Mucosa of stomach (tissue), 1 donor: ENCODE measurements around the gene SLC6A9.
A peak's percentile ranks its signal among the peaks of the same experiment; 100 is the strongest.

Experiments used
- H3K27me3 ChIP-seq: one replicate; pipeline ENCODE4 v1.7.0; 2013; ENCODE audit warnings: mild to moderate bottlenecking, low read length; ENCODE audit not compliant: control insufficient read depth, insufficient read depth
- H3K36me3 ChIP-seq: one replicate; pipeline ENCODE4 v1.7.0; 2013; ENCODE audit warnings: low read length; ENCODE audit not compliant: control insufficient read depth, insufficient read depth
- H3K4me1 ChIP-seq: one replicate; pipeline ENCODE4 v1.7.0; 2013; ENCODE audit warnings: mild to moderate bottlenecking, low read length; ENCODE audit not compliant: control insufficient read depth, insufficient read depth
- H3K4me3 ChIP-seq: one replicate; pipeline ENCODE4 v1.7.0; 2013; ENCODE audit warnings: low read length
- H3K9ac ChIP-seq: one replicate; pipeline ENCODE4 v1.7.0; 2013; ENCODE audit warnings: mild to moderate bottlenecking, low read length, moderate library complexity
- H3K9me3 ChIP-seq: one replicate; pipeline ENCODE4 v1.7.0; 2013; ENCODE audit warnings: mild to moderate bottlenecking, low read length, moderate library complexity; ENCODE audit not compliant: control insufficient read depth
- donor health status: Pancreatic carcinoma.

The SLC6A9 gene

DNA sequence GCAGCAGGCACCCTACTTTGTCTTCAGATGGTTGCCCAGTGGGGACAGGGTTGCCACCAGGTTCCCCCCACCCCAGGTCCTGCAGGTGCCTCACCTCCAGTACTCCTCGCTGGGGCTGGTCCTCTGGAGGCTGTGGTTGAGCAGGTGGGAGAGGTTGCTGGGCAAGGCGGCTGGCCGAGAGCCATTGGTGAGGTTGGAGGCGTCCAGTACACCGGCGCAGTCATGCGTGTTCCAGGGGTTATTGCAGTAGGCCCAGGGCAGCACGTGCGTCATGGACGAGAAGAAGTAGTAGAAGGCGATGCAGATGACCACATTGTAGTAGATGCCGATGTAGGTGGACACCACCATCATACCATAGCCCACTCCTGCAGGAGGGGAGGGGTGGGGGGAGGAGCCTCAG is 23.0 kb downstream of the SLC6A9 start:
- Histone ChIP-seq H3K27me3 (no peaks in the 10 kb centered on the region), H3K4me1 (peaks cover 7% of the 10 kb centered on the region), H3K9ac (no peak overlapping the region), H3K4me3 (no peak overlapping the region), H3K9me3 (no peaks in the 10 kb centered on the region), H3K36me3 (no peaks in the 10 kb centered on the region)

DNA sequence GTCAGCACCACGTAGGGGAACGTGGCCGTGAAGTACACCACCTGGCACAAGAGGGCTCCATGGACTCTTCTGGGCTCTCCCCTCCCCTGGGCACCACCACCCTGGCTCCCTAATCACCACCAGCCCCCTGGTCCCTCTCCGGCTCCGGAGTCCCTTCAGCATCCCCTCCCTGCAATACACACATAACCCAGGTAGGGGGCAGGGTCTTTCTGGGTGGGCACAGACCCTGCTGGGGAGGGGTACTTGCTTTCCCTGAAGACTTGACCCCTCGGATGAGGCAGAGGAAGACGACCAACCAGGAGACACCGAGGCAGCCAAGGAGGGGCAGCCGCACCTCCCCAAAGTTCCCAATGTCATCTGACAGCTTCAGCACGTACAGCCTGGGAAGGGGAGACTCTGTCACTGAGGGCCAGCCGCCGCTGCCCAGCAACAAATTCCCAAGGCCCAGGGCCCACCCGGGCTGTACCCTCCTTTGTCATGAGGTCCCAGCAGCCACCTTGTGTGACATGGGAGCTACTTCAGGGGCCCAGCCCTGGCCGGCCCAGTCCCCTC is 28.6 kb downstream of the SLC6A9 start:
- Histone ChIP-seq H3K9ac (no peak overlapping the region), H3K4me1 (peaks cover 12% of the 10 kb centered on the region), H3K4me3 (no peak overlapping the region), H3K36me3 (no peaks in the 10 kb centered on the region), H3K27me3 (no peaks in the 10 kb centered on the region), H3K9me3 (no peaks in the 10 kb centered on the region)

GRCh38 chr1:44002165-44002564 is 29.1 kb downstream of the SLC6A9 start:
- Histone ChIP-seq H3K4me3 (no peak overlapping the region), H3K9ac (no peak overlapping the region), H3K9me3 (no peaks in the 10 kb centered on the region), H3K36me3 (no peaks in the 10 kb centered on the region), H3K4me1 (peaks cover 17% of the 10 kb centered on the region), H3K27me3 (no peaks in the 10 kb centered on the region)

DNA sequence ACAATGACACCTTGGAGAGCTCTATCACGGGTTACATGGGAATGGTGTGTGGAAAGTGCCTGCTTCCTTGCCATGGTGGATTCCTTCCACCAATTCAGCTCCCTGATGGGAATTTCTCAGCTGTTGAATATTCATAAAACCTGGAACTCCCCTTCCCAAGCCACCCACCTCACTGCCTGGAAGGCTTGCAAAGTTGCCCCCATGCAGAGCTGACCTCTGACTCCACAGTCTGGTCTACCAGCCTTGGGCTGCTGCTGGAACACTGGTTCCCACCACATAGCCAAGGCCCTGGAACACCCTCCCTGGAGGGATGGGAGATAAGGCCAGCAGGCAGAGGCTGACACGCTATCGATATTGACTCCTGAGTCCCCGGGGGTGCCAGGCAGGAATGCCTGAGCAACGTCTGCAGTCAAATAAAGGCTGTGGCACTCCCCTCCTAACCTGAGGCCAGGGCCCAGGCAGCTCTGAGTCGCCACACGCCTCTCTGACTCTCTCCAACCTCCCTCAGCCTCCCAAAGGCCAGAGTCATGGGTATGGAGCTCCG is 31.1 kb downstream of the SLC6A9 start:
- no peaks in the 10 kb centered on the region for H3K27me3 ChIP-seq
- no peak overlapping the region for H3K4me3 ChIP-seq
- peaks cover 20% of the 10 kb centered on the region for H3K4me1 ChIP-seq
- no peak overlapping the region for H3K9ac ChIP-seq
- H3K9me3 ChIP-seq = no peaks in the 10 kb centered on the region
- H3K36me3 ChIP-seq = no peaks in the 10 kb centered on the region

- Histone ChIP-seq H3K27me3 (no peaks in the 10 kb centered on the region), H3K4me1 (peaks cover 20% of the 10 kb centered on the region), H3K36me3 (no peaks in the 10 kb centered on the region), H3K4me3 (no peak overlapping the region), H3K9ac (no peak overlapping the region), H3K9me3 (no peaks in the 10 kb centered on the region)
Observed at GRCh38 chr1:43999455-43999854, 31.8 kb downstream of the SLC6A9 start.

GRCh38 chr1:43998000-43998378 is 33.3 kb downstream of the SLC6A9 start:
- no peaks in the 10 kb centered on the region for H3K9me3 ChIP-seq
- H3K9ac ChIP-seq = peak overlapping the region; percentile 57
- no peak overlapping the region for H3K4me3 ChIP-seq
- no peaks in the 10 kb centered on the region for H3K36me3 ChIP-seq
- H3K27me3 ChIP-seq = no peaks in the 10 kb centered on the region
- peaks cover 20% of the 10 kb centered on the region for H3K4me1 ChIP-seq

DNA sequence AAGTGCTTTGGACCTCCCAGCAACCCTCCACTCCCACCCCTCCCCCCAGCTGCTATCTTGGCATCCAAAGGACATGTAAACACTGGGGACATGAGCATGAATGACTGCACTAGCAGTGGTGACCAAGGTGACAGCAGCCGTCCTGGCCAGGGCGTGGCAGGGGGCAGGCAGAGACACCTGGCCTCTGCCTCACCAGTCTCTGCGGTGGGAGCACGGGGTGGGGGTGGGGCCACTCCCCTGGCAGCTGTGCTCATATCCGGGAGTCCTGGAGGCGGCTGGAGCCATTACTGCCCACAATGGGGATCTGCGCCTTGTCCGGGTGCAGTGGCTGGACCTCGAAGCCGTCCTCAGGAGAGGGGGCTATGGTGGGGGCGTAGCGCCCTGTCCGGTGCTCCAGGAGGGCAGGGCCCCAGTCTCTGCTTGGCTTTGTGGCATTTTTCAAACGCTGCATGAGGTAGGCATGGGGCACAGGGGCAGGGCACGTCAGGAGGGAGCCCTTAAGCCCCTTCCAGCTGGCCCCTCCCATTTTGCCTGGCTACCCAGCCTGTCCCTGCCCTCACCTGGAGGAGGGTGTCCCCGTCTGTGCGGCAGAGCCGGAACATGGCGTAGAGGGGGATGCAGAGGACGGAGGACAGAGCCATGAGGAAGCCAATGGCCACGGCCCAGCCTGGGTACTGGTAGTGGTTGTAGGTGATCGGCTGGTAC is 33.8 kb downstream of the SLC6A9 start:
- peaks cover 25% of the 10 kb centered on the region for H3K4me1 ChIP-seq
- H3K27me3 ChIP-seq = no peaks in the 10 kb centered on the region
- no peaks in the 10 kb centered on the region for H3K9me3 ChIP-seq
- H3K4me3 ChIP-seq = no peak overlapping the region
- H3K36me3 ChIP-seq = no peaks in the 10 kb centered on the region
- H3K9ac ChIP-seq = peak overlapping the region; percentile 57

GRCh38 chr1:43996733-43997115 is 34.5 kb downstream of the SLC6A9 start:
- Histone ChIP-seq H3K9ac (no peak overlapping the region), H3K36me3 (no peaks in the 10 kb centered on the region), H3K27me3 (no peaks in the 10 kb centered on the region), H3K9me3 (no peaks in the 10 kb centered on the region), H3K4me1 (peaks cover 31% of the 10 kb centered on the region), H3K4me3 (no peak overlapping the region)

GRCh38 chr1:43995984-43996732 is 35.1 kb downstream of the SLC6A9 start:
- Histone ChIP-seq H3K9me3 (no peaks in the 10 kb centered on the region), H3K27me3 (no peaks in the 10 kb centered on the region), H3K4me1 (peaks cover 33% of the 10 kb centered on the region), H3K9ac (no peak overlapping the region), H3K4me3 (no peak overlapping the region), H3K36me3 (no peaks in the 10 kb centered on the region)

GRCh38 chr1:43994794-43995790 is 36.2 kb downstream of the SLC6A9 start:
- peaks cover 37% of the 10 kb centered on the region for H3K4me1 ChIP-seq
- H3K36me3 ChIP-seq = no peaks in the 10 kb centered on the region
- no peaks in the 10 kb centered on the region for H3K27me3 ChIP-seq
- no peaks in the 10 kb centered on the region for H3K9me3 ChIP-seq
- no peak overlapping the region for H3K9ac ChIP-seq
- no peak overlapping the region for H3K4me3 ChIP-seq

- H3K4me3 ChIP-seq = no peak overlapping the region
- H3K9ac ChIP-seq = no peak overlapping the region
- no peaks in the 10 kb centered on the region for H3K9me3 ChIP-seq
- no peaks in the 10 kb centered on the region for H3K27me3 ChIP-seq
- H3K36me3 ChIP-seq = no peaks in the 10 kb centered on the region
- H3K4me1 ChIP-seq = peaks cover 37% of the 10 kb centered on the region
Observed at GRCh38 chr1:43994071-43994470, 37.2 kb downstream of the SLC6A9 start.
